GM18868 (cell line): ENCODE measurements around the gene CDHR3.
"Not testable (repeated sequence)": the region's sequence is repeated elsewhere in the genome, so short reads cannot be mapped to it uniquely, and the experiment has no call there.

Experiments used
- ATAC-seq: cut with Tn5 transposase; IDR thresholded peaks from one replicate; pipeline ENCODE4 v1.9.1; 2021; ENCODE audit warnings: mild to moderate bottlenecking, moderate library complexity; ENCODE audit not compliant: unreplicated experiment

CDHR3 gene

DNA sequence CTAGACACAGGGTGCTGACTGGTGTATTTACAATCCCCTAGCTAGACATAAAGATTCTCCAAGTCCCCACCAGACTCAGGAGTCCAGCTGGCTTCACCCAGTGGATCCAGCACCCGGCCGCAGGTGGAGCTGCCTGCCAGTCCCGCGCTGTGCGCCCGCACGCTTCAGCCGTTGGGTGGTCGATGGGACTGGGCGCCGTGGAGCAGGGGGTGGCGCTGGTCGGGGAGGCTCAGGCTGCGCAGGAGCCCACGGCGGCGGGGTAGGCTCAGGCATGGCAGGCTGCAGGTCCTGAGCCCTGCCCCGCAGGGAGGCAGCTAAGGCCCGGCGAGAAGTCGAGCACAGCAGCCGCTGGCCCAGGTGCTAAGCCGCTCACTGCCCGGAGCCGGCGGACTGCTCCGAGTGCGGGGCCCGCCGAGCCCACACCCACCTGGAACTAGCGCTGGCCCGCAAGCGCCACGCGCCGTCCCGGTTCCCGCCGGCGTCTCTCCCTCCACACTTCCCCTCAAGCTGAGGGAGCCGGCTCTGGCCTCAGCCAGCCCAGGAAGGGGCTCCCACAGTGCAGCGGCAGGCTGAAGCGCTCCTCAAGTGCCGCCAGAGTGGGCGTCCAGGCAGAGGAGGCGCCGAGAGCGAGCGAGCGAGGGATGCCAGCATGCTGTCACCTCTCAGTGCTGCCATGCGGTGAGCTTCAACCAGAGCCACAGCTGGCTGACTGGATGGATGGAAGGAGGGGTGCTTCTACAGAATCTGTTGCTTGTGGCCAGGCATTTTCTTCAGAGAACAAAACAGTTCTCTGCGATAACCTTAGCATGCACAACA is 7.2 kb upstream of the CDHR3 start:
- ATAC-seq: not testable (repeated sequence)

DNA sequence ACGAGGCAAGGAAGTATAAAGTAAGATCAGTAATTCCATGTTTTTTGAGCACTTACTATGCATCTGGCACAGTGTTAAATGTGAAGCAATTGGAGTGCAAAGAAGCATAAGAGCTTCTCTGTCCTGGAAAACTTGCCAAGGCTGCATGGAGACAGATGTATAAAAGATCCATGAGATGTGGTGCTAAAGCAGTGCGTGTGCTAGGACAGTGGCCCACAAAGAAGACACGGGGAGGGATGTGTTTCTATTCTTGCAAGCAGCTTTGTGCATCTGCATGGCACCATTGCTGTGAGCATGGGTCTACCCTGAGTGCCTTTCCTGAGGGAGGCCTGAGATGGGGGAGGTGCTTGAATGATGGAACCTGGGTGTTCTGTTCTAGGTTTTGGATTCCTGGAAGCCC is 5.1 kb upstream of the CDHR3 start:
- no peak for ATAC-seq

DNA sequence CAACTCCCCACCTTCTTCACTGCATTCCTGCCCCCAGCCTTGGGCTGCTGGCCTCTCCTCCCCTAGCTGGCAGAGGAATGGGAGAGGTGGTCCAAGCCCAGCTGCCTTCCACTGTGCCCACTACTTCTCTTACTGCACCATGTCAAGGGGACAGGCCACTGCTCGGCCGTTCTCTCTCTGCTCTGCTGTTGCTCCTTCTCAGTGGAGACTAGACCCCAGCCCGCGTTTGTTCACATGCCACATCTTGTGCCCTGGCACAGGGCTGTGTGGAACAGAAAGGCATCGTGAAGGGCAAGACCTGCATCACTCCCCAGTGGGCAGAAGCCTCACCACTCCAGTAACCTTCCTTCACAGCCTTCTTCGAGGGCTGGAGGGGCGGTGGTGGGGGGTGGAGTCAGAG is 711 bp upstream of the CDHR3 start:
- no peak for ATAC-seq

DNA sequence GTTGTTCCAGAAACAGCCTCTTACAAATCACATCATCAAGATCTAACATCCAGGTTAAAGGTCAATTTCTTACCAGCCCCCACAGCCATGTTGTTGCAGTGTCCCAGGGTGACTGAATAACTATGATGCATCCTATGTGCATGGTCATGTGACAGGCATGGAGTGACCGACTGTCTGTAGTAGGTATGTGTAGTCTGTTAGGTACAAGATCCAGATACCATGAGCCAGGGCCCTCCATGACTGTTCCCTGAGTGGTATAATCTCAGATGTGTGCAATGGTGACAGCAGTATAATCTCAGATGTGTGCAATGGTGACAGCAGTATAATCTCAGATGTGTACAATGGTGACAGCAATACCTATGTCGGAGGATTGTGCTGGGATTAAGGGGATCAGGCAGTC is 8.8 kb downstream of the CDHR3 start:
- no peak for ATAC-seq

DNA sequence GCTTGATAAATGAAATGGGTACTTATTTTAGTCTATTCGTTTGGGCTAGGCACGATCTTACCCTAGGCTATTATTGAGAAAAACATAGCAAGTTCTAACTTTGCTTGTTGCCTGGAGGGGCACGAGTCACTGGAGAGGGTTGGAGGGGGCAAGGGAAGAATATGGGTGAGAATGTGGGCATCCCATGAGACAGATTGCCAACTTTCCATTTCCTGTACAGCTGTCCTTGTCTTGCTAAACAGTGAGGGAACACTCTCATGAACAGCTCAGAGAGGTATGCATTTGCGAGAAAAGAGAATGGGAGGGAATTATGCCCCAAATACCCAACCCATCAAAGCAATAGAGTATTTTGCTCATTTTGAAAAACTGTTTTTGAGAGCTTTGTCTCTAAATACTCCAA is 9.2 kb downstream of the CDHR3 start:
- ATAC-seq: no peak

DNA sequence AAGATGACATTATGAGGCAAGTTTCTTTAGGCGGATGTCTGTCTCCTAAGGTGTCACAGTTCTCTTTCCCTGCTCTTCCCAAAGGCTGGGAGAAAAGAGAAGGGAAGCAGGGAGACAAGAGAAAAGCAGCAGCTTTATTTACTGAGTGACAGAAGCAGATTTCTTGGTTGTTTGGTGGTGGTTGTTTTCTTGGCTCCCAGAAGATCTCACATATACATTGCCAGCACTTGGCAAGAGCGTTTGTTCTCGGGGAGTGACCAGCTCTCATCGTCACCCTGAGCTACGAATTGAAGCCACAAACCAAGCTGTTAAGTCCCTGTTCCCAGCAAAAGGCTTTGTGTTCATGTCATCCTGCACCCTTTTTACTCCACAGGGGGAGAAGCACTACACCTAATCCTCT is 11.4 kb downstream of the CDHR3 start:
- no peak for ATAC-seq

DNA sequence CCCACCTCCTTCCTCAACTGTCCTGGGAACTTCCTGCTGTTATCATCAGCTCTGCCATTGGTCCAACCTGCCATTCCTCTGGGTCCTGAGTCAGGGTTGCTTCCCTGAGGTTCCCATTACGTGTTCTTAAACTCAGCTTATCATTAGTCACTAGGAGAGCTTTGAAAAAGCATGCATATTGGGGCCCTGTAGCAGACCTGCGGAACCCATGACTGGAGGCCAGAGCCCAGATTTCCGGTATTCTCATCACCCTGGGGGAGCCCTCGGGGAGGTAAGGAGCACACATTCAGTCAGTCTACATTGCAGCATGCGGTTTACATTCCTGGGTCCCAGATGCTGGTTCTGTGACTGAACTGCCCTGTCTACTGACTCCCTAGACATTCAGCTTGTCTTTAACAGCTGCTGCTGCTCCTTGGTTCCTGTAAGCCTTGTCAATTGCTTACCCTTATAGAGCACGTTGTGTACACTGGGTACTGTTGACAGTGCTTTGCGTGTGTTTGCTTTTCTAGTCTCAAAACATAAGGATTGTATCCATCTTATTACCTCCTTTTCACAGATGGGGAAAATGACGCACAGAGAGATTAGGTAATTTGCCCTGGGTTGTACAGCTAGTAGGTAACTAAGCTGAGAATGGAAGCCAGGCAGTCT is 12.8 kb downstream of the CDHR3 start:
- ATAC-seq: no peak

DNA sequence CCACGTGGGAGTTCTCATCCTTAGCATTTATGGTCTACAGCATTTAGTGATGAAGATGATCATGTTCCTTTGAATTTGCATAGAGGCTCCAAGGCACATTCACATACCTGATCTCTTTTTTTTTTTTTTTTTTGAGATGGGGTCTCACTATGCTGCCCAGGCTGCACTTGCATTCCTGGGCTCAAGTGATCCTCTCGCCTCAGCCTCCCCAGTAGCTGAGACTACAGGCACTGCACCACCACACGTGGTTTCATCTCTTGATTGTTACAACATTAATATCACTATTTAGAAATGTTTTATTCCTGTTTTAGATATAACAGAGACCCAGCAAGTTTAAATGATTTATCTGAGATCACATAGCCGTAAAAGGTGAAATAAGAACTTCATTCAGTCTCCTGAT is 13.8 kb downstream of the CDHR3 start:
- no peak for ATAC-seq

DNA sequence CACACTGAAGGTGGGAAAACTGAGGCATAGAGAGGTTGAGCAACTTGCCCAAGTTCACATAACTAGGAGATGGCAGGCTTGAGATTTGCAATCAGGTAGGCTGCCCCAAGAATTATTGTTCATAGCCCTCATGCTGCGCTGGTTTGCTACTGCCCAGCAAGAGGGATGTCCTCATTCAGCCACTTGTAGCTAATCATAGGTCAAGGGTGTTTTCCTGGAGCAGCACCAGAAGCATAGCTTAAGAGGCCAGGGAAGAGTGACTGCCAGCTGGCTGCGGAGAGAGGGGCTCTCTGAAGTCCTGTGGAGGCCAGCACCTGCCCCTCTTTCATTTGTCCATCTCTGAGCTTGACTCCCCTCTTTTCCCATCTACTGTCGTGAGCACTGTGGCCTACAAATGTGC is 15.0 kb downstream of the CDHR3 start:
- no peak for ATAC-seq

DNA sequence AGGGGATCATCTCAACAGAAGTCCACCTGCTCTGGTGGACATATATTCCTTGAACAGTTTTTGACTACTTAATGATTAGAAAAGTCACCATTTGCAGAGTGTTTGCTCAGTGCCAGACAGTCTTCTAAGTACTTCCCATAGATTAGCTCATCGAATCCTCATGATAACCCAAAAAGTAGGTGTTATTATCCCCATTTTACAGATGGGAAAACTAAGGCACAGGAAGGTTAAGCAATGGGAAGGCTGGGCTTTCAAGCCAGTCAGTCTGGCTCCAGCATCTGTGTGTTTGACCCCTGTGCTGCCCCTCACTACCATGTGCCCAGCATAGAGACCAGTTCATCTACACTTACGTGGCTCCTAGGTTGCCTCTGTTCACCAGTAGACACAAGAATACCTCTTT is 15.9 kb downstream of the CDHR3 start:
- ATAC-seq: no peak

DNA sequence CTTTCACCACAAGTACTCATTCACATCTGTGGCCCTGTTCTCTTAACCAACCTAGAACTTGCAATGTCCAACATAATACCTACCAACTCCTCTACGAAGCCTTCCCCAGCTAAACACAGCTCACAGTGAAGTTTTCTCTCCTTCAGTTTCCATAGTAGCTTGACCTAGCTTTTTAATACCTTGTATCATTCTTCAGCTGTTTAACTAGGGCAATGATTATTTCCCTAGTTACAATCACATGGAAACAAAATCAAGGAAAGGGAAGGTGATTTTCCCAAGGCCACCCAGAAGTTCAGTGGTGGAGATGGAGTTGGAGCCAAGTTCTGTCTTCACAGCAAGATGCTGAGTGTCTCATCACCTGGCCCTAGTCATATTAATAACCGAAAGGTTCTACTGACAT is 16.3 kb downstream of the CDHR3 start:
- ATAC-seq: no peak

DNA sequence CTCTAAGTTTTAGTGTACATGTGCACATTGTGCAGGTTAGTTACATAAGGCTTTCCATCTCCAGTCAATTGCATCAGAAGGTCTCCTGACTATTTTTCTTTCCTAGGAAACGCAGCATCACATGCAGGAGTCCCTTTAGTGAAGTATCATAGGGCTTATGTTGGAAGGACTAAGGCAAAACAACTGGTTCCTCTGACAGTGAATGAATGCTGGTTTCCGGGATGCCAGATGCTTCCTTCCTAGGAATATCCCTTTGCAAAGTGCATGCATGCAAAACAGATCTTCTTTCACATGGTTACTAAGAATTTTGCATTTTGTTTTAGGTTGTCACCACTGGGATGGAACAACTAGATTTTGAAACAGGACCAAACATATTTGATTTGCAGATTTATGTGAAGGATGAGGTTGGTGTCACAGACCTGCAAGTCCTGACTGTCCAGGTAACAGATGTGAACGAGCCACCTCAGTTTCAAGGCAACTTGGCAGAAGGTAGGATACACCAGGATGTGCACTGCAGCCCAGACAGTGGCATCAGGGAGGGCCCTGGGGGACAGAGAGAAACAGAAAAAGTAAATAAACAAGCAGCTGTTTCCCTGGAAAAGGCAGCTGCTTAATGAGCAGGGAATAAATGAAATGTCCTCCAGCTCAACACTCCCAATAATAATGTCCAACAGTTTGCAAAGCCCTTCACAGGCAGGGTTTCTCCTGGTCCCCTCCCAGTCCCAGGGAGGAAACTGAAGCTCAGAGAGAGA is 17.8 kb downstream of the CDHR3 start:
- no peak for ATAC-seq

DNA sequence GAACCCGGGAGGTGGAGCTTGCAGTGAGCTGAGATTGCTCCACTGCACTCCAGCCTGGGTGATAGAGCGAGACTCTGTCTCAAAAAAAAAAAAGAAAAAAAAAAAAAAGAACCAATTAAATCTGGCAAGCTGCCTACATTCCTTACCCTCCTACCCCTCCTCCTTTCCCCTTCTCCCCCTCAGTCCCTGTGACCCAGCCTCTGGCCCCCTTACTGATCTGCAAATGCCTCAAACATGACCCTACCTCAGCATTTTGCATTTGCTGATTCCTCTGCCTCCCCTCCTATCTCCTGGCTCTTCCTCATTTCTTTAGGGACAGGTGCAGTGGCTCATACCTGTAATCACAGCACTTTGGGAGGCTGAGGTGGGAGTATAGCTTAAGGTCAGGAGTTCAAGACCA is 19.3 kb downstream of the CDHR3 start:
- no peak for ATAC-seq

DNA sequence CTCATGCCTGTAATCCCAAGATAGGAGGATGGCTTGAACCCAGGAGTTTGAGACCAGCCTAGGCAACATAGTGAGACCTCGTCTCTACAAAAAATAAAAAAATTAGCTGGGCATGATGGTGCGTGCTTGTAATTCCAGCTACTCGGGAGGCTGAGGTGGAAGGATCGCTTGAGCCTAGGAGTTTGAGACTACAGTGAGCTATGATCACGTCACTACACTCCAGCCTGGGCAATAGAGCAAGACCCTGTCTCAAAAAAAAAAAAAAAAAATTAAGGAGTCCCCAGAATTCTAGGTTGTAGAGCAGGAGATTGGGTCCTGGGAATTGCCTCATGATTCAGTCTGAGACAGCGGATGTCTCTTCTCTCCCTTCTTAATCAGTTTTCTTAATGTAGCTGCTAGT is 21.7 kb downstream of the CDHR3 start:
- not testable (repeated sequence) for ATAC-seq

DNA sequence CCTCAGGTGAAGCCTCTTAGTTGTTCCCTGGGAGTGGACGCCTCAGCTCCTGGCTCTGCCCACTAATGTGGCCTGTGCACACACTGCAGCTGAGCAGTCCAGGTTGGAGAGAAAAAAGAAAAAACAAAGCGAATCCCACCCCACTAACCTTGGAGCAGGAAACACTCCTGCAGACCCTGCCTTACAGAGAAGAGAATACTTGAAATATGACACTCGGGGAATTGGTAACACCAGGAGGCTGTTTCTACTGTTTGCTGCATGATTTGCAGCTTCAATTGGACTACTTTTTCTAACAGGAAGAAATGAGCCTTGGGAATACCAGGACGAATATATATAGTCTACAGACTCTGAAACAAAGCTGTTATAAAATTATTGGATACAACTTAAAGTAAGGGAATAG is 22.2 kb downstream of the CDHR3 start:
- no peak for ATAC-seq

DNA sequence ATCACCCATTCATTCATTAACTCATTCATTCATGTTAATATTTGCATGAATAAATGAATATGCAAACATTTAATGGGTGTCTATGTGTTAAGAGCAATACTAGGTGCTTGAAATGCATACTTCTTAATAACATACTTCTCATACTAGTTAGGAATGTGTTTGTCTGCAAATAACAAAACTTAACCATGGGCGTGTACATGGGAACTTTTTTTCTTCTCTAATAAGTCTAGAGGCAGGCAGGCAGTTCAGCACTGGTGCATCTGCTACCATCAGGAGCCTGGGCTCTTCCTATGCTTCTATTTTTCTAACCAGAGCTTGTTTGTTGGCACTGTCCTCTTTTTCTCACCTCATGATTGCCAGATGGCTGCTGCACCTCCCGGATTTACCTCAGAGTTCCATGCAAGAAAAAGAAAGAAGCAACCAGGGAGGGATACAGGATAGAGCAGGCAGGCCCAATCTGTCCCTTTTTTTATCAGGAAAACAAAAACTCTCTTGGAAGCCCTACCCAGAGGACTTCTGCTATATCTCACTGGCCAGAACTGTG is 22.7 kb downstream of the CDHR3 start:
- ATAC-seq: no peak

DNA sequence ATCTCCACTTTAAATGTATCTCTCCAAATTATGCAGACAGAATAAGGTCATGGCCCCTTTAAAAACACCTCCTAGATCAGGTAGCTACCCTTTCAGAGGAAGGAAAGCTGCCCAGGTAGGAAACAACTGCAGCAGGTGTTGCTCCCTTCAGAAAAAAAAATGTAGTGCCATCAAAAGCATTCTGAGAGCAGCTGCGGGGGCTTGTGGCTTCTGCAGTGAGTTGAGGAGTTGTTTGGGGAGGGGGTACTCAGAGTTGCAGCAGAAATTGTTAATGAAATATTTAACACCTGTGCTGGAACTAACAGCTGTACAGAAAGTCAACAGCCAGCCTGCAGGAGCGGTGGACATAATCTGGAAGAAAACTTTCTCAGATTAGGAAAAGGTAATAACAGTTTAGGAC is 24.0 kb downstream of the CDHR3 start:
- no peak for ATAC-seq

DNA sequence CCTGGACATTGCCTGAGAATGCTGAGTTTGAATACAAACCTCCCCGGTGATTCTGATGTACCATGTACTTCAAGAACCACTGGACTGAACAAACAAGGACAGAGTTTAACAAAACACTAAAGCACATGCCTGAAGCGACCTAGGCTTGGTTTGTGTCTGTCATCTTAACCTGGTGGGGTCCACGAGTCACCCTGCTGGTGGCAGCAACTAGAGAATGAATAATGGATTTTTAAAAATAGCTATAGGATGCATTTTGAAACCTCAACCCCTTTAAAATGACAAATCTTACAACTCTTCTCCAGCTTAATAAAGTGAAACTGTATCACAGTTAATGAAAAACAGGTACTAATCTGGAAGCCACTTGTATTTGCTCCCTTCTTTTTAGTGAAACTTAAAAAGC is 25.2 kb downstream of the CDHR3 start:
- ATAC-seq: no peak

DNA sequence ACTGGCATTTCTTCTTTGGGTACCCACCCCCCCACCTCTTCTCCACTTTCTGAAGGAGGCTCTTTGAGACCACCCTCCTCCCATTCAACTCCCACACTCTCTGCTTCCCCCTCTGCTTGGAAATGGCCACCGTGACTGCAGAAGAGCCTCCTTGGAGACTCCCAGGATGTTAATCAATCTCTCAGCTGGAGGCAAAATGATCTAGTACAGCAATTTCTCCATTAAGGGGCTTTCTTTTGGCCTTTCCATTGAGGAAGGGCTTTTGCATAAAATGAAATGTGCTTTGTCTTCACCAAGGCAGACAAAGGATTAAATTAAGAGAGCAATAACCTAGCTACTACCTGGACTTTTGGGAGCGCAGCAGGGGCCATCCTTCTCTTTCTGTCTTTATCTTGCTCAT is 26.1 kb downstream of the CDHR3 start:
- ATAC-seq: no peak

DNA sequence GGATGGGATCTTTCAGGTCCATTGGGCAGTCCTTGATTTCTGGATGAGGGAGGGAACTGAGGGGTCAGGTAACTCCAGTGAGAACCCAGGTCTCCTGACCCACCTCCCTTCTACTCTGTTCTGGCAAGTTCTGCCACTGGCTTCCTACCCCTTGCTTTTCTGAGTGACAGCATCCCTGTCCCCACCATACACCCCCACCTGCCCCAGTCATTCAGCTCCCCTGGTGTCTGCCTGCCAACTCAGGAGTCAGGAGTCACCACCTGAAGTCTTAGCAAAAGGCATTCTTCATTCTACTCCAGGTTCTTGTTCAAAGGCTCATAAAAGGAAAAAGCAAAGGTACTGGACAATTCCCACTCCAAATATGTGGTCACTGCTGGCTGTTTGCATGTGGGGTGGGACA is 26.6 kb downstream of the CDHR3 start:
- ATAC-seq: no peak

DNA sequence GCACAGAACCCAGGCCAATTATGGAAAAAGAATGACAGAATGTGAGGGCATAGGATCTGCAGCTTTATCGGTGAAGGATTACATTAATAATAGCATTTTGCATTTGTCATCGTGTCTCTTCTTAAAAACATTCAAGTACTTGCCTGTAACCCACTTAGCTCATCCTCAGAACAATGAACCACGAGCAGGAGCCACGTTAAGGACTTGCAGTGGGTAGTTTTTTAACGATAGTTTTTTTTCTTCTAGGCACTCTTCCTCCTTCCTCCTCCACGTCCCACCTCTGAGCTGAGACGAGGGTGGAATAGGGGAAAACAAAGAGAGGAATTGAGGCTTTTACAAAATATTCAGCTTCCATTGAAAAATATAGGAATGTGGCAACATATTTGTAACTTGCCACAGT is 27.1 kb downstream of the CDHR3 start:
- ATAC-seq: no peak
